Activated T-cell treated with anti-CD3 and anti-CD28 coated beads, Interleukin-2, amount 50 U/mL, for 72 hours (primary cell): Measurements from ENCODE around the gene PI4KA. TPM values are rescaled to one million over a fixed set of nuclear protein-coding genes. Genes with fewer than 3 reads are reported as not detected.
"Not testable (repeated sequence)": the region's sequence is repeated elsewhere in the genome, so short reads cannot be mapped to it uniquely, and the experiment has no call there.

ENCODE experiments used
- ATAC-seq, 2 donors: fragments of 150-1000 bp; cut with Tn5 transposase; replicated peaks in 1 of 2; 2 replicates each; pipeline ENCODE4 v1.10.0; 2021; ENCODE audit warnings: moderate library complexity in 2 of 2, mild to moderate bottlenecking in 1 of 2
- DNase-seq, 2 donors: peaks; one replicate each; pipeline ENCODE4 v3.0.0; 2021 to 2022; ENCODE audit warnings: mixed read lengths in 1 of 2
- H3K27ac Mint-ChIP-seq: one replicate; pipeline ENCODE4 v1.8.0; 2022; ENCODE audit warnings: mild to moderate bottlenecking, moderate library complexity, mixed read lengths
- H3K27me3 Mint-ChIP-seq: one replicate; pipeline ENCODE4 v1.8.0; 2022; ENCODE audit warnings: low read depth, mixed read lengths
- H3K36me3 Mint-ChIP-seq, 2 donors: one replicate each; pipeline ENCODE4 v1.8.0; 2022; ENCODE audit warnings: mixed read lengths in 2 of 2, mild to moderate bottlenecking in 1 of 2; ENCODE audit not compliant: insufficient read depth in 2 of 2
- H3K4me1 Mint-ChIP-seq: one replicate; pipeline ENCODE4 v1.8.0; 2022; ENCODE audit warnings: low read depth, mixed read lengths
- H3K4me3 Mint-ChIP-seq, 2 donors: one replicate each; pipeline ENCODE4 v1.8.0; 2022; ENCODE audit warnings: mild to moderate bottlenecking in 2 of 2, mixed read lengths in 2 of 2, moderate library complexity in 2 of 2
- H3K9me3 Mint-ChIP-seq, 2 donors: one replicate each; pipeline ENCODE4 v1.8.0; 2022; ENCODE audit warnings: mixed read lengths in 2 of 2
- total RNA-seq, 2 donors: library from RNA; stranded (reverse); gene quantifications; one replicate each; pipeline ENCODE4 v1.2.3, GENCODE V29; 2022

The PI4KA gene
- total RNA-seq: 10 to 100 TPM; 60.4 to 63.1 TPM

GRCh38 chr22:20858615-20859416 is at the start of gene PI4KA, which contains the start of gene SNAP29:
TSS of gene PI4KA (minus strand) at chr22:20858811. CDS start at chr22:20858725, 86 bp downstream.
TSS of gene SNAP29 (plus strand) at chr22:20859007. CDS start at chr22:20859111, 104 bp downstream.
- Mint-ChIP-seq H3K4me1 (peaks cover 57% of the 10 kb centered on the region), H3K4me3 (peak within 1 kb of the TSS; percentile 82 to 90), H3K27ac (peak within 1 kb of the TSS; percentile 95), H3K9me3 (no peaks in the 10 kb centered on the region), H3K36me3 (peaks cover 2% of the 10 kb centered on the region in 2 donors), H3K27me3 (no peaks in the 10 kb centered on the region)
- ATAC-seq: peak; percentile 95 to 96
- DNase-seq: peak; percentile 99

- DNase-seq: no peak
- H3K4me1 Mint-ChIP-seq: peaks cover 5% of the 10 kb centered on the region
- no peaks in the 10 kb centered on the region for H3K9me3 Mint-ChIP-seq
- H3K4me3 Mint-ChIP-seq: no peak overlapping the region
- no peaks in the 10 kb centered on the region for H3K36me3 Mint-ChIP-seq
- no peaks in the 10 kb centered on the region for H3K27me3 Mint-ChIP-seq
- no peak overlapping the region for H3K27ac Mint-ChIP-seq
- ATAC-seq: no peak
Observed at GRCh38 chr22:20906387-20906767, 47.8 kb upstream of the PI4KA start.

- H3K36me3 Mint-ChIP-seq: no peaks in the 10 kb centered on the region
- no peaks in the 10 kb centered on the region for H3K9me3 Mint-ChIP-seq
- ATAC-seq (no peak), DNase-seq (no peak)
- H3K4me1 Mint-ChIP-seq: peaks cover 5% of the 10 kb centered on the region
- no peak overlapping the region for H3K4me3 Mint-ChIP-seq
- H3K27ac Mint-ChIP-seq: no peak overlapping the region
- H3K27me3 Mint-ChIP-seq: no peaks in the 10 kb centered on the region
Observed at GRCh38 chr22:20905415-20906386, 47.1 kb upstream of the PI4KA start.

GRCh38 chr22:20904980-20905355 is 46.4 kb upstream of the PI4KA start:
- DNase-seq (no peak), ATAC-seq (no peak)
- Mint-ChIP-seq H3K4me3 (no peak overlapping the region), H3K4me1 (no peaks in the 10 kb centered on the region), H3K9me3 (no peaks in the 10 kb centered on the region), H3K27ac (no peak overlapping the region), H3K36me3 (no peaks in the 10 kb centered on the region), H3K27me3 (no peaks in the 10 kb centered on the region)

- Mint-ChIP-seq H3K4me3 (no peak overlapping the region), H3K9me3 (no peaks in the 10 kb centered on the region), H3K27me3 (no peaks in the 10 kb centered on the region), H3K36me3 (no peaks in the 10 kb centered on the region), H3K27ac (no peak overlapping the region), H3K4me1 (no peaks in the 10 kb centered on the region)
- ATAC-seq (no peak), DNase-seq (no peak)
Observed at GRCh38 chr22:20904008-20904979, 45.7 kb upstream of the PI4KA start.

GRCh38 chr22:20903093-20903492 is 44.5 kb upstream of the PI4KA start:
- no peak for DNase-seq
- H3K4me1 Mint-ChIP-seq: no peaks in the 10 kb centered on the region

GRCh38 chr22:20901093-20902033 is 42.8 kb upstream of the PI4KA start:
- H3K36me3 Mint-ChIP-seq, H3K4me1 Mint-ChIP-seq, H3K4me3 Mint-ChIP-seq, H3K27ac Mint-ChIP-seq, ATAC-seq, H3K27me3 Mint-ChIP-seq, H3K9me3 Mint-ChIP-seq, DNase-seq: not testable (repeated sequence)

More at GRCh38 chr22:20903093-20903492, 44.5 kb upstream of the PI4KA start:
- ATAC-seq: no peak
- H3K27ac Mint-ChIP-seq: no peak overlapping the region
- H3K27me3 Mint-ChIP-seq: no peaks in the 10 kb centered on the region
- H3K36me3 Mint-ChIP-seq: no peaks in the 10 kb centered on the region
- H3K9me3 Mint-ChIP-seq: no peaks in the 10 kb centered on the region
- no peak overlapping the region for H3K4me3 Mint-ChIP-seq

- no peak overlapping the region for H3K27ac Mint-ChIP-seq
- no peaks in the 10 kb centered on the region for H3K27me3 Mint-ChIP-seq
- H3K4me3 Mint-ChIP-seq: no peak overlapping the region
- ATAC-seq: no peak
- no peak for DNase-seq
- H3K4me1 Mint-ChIP-seq: no peaks in the 10 kb centered on the region
- no peaks in the 10 kb centered on the region for H3K36me3 Mint-ChIP-seq
- H3K9me3 Mint-ChIP-seq: no peaks in the 10 kb centered on the region
Observed at GRCh38 chr22:20899827-20900423, 41.3 kb upstream of the PI4KA start.

- not testable (repeated sequence) for H3K27me3 Mint-ChIP-seq, H3K27ac Mint-ChIP-seq, H3K4me1 Mint-ChIP-seq, DNase-seq, H3K9me3 Mint-ChIP-seq, H3K4me3 Mint-ChIP-seq, H3K36me3 Mint-ChIP-seq, ATAC-seq
Observed at GRCh38 chr22:20897737-20898136, 39.1 kb upstream of the PI4KA start.

- no peak overlapping the region for H3K4me3 Mint-ChIP-seq
- no peak for DNase-seq
- no peaks in the 10 kb centered on the region for H3K27me3 Mint-ChIP-seq
- H3K27ac Mint-ChIP-seq: no peak overlapping the region
- no peaks in the 10 kb centered on the region for H3K4me1 Mint-ChIP-seq
- ATAC-seq: no peak
- peaks cover 3 to 5% of the 10 kb centered on the region in 2 donors for H3K36me3 Mint-ChIP-seq
- no peaks in the 10 kb centered on the region for H3K9me3 Mint-ChIP-seq
Observed at GRCh38 chr22:20890975-20891374, 32.4 kb upstream of the PI4KA start.

- H3K36me3 Mint-ChIP-seq: peaks cover 3 to 5% of the 10 kb centered on the region in 2 donors
- H3K27me3 Mint-ChIP-seq: no peaks in the 10 kb centered on the region
- no peaks in the 10 kb centered on the region for H3K9me3 Mint-ChIP-seq
- DNase-seq (no peak), ATAC-seq (no peak)
- H3K4me1 Mint-ChIP-seq: no peaks in the 10 kb centered on the region
- H3K27ac Mint-ChIP-seq: no peak overlapping the region
- H3K4me3 Mint-ChIP-seq: no peak overlapping the region
Observed at GRCh38 chr22:20889904-20890540, 31.4 kb upstream of the PI4KA start.
